ENCODE data around the gene ZNF845.
"Not testable (repeated sequence)": the region's sequence is repeated elsewhere in the genome, so short reads cannot be mapped to it uniquely, and the experiment has no call there.

GRCh38 chr19:53395840-53396524 is 62.4 kb downstream of the ZNF845 start:
- TF ChIP-seq, protein P1, sequence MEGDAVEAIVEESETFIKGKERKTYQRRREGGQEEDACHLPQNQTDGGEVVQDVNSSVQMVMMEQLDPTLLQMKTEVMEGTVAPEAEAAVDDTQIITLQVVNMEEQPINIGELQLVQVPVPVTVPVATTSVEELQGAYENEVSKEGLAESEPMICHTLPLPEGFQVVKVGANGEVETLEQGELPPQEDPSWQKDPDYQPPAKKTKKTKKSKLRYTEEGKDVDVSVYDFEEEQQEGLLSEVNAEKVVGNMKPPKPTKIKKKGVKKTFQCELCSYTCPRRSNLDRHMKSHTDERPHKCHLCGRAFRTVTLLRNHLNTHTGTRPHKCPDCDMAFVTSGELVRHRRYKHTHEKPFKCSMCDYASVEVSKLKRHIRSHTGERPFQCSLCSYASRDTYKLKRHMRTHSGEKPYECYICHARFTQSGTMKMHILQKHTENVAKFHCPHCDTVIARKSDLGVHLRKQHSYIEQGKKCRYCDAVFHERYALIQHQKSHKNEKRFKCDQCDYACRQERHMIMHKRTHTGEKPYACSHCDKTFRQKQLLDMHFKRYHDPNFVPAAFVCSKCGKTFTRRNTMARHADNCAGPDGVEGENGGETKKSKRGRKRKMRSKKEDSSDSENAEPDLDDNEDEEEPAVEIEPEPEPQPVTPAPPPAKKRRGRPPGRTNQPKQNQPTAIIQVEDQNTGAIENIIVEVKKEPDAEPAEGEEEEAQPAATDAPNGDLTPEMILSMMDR (IDR thresholded peaks at IDR 0.05): not testable (repeated sequence)
- not testable (repeated sequence) for TF ChIP-seq POLR2A (IDR thresholded peaks at IDR 0.05)

All from vagina (tissue), 2 donors.